ACC112 (cell line): Measurements from ENCODE around the gene RNF224.

Experiments used
- H2AFZ ChIP-seq: fragments of 200-600 bp; sonication (generic); one replicate; pipeline ENCODE4 v1.6.0; 2017; ENCODE audit warnings: antibody characterized with exemption, low read length; ENCODE audit not compliant: unreplicated experiment
- H3K27ac ChIP-seq: fragments of 200-600 bp; sonication (generic); 2 replicates; pipeline ENCODE4 v1.5.1; 2014; ENCODE audit warnings: low read depth, mild to moderate bottlenecking, antibody characterized with exemption, low read length, moderate library complexity
- H3K27me3 ChIP-seq: fragments of 200-600 bp; sonication (generic); 2 replicates; pipeline ENCODE4 v1.6.1; 2014; ENCODE audit warnings: mild to moderate bottlenecking, antibody characterized with exemption, low read length, moderate library complexity, mixed read lengths; ENCODE audit not compliant: insufficient read depth
- H3K36me3 ChIP-seq: fragments of 200-600 bp; sonication (generic); 2 replicates; pipeline ENCODE4 v1.6.1; 2016; ENCODE audit warnings: mild to moderate bottlenecking, antibody characterized with exemption, low read length, moderate library complexity, mixed read lengths; ENCODE audit not compliant: insufficient read depth
- H3K4me1 ChIP-seq: fragments of 200-600 bp; sonication (generic); one replicate; pipeline ENCODE4 v1.6.1; 2016; ENCODE audit warnings: low read length, mixed read lengths; ENCODE audit not compliant: insufficient read depth, unreplicated experiment, control insufficient read depth
- H3K4me3 ChIP-seq: fragments of 200-600 bp; sonication (generic); 2 replicates; pipeline ENCODE4 v1.5.1; 2014; ENCODE audit warnings: mild to moderate bottlenecking, low read depth, low read length
- H3K79me2 ChIP-seq: fragments of 200-600 bp; sonication (generic); one replicate; pipeline ENCODE4 v1.6.0; 2016; ENCODE audit warnings: low read length; ENCODE audit not compliant: control insufficient read depth, unreplicated experiment, insufficient read depth

Gene RNF224

DNA sequence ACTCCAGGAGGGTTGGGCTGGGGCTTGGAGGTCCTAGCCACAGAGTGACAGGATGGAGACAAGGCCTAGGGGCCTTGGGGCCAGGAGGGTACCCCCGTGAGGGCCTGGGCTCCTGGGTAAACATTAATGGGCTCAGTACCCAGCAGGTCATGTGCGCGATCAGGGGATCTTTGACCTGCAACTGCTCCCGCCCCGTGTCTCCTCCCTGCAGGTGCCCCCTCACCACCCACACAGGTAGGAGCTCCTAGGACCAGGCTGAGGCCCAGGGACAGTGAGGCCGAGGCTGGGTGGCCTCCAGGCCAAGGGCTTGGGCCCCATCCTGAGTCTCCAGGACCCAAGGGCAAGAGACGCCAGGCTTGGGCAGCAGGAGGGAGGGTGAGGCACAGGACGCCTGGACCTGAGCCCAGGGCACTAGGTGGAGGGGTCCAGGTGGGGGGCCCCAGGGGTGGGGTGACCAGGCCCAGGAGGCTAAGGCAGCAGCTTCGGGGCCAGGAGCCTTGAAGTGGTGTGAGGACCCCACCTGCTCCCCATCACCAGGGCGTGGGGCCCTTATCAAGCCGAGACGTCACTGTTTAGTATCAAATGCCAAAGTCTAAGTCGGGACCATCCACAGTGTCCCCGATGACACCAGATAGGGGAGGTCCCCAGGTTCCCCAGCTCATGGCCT lies 3.5 kb downstream of the RNF224 start, which contains the start of gene SLC34A3:
SLC34A3 (plus strand) TSS at position 197 of the 667 bp plus-strand sequence. CDS start 802 bp downstream, outside the sequence.
- Histone ChIP-seq H3K27ac (no peak within 1 kb of the TSS), H3K4me1 (peaks cover 8% of the 10 kb centered on the region)

DNA sequence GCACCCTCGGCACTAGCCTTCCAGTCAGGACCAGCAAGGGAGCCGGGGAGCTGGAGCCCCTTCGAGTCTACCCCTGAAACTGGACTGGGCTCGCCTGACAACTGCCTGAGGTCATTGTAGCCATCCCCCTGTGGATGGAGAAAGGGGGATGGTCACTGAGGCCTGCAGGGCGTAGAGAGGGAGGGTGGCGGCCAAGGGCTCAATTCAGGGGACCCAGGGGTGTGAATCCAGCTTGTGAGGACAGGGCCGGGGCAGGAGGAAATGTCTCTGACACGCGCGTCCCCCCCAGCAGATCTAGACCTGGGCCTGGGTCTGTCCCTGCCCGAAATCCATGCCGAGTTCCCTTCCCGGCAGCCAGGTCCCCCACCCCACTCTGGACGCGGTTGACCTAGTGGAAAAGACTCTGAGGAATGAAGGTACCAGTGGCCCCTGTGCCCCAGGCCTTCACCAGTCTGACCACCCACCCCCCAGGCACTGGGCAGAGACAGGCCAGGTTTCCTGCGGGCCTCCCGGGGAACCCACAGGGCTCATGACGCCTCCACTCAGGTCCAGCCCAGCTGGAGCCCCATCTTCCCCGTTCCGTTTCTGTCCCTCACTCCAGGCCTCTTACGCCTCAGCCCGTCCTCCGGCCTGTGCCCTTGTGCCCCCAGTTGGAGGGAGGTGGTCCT lies 4.2 kb downstream of the RNF224 start:
- no peaks in the 10 kb centered on the region for H3K27me3 ChIP-seq
- peaks cover 9% of the 10 kb centered on the region for H3K4me1 ChIP-seq
- H2AFZ ChIP-seq: no peak overlapping the region
- H3K36me3 ChIP-seq: no peaks in the 10 kb centered on the region
- H3K27ac ChIP-seq: no peak overlapping the region
- no peaks in the 10 kb centered on the region for H3K79me2 ChIP-seq
- H3K4me3 ChIP-seq: no peak overlapping the region

More for the DNA sequence above, 3.5 kb downstream of the RNF224 start, which contains the start of gene SLC34A3:
- H3K27me3 ChIP-seq: no peaks in the 10 kb centered on the region
- no peak within 1 kb of the TSS for H2AFZ ChIP-seq
- no peak within 1 kb of the TSS for H3K4me3 ChIP-seq
- H3K36me3 ChIP-seq: no peaks in the 10 kb centered on the region
- H3K79me2 ChIP-seq: no peaks in the 10 kb centered on the region

DNA sequence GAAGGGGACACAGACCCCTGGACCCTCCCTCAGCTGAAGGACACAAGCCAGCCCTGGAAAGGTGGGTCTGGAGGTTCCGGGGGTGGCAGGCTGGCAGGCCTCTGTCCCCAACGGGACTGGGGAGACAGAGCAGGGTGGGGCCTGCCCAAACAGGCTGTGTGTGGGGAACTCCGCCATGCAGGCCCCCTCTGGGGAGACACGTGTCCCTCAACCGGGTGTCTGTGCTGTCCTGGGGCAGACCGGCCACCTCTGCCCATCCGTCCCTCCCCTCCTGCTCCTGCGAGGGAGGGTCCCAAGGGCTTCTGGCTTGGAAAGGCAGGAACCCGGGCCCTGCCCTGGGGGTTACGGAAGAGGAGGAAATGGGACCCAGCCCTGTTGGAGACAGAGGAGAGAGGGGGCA lies 4.8 kb downstream of the RNF224 start:
- no peak overlapping the region for H3K4me3 ChIP-seq
- H3K79me2 ChIP-seq: no peaks in the 10 kb centered on the region
- H3K4me1 ChIP-seq: peaks cover 8% of the 10 kb centered on the region
- no peaks in the 10 kb centered on the region for H3K36me3 ChIP-seq
- H3K27ac ChIP-seq: no peak overlapping the region
- no peaks in the 10 kb centered on the region for H3K27me3 ChIP-seq
- no peak overlapping the region for H2AFZ ChIP-seq

DNA sequence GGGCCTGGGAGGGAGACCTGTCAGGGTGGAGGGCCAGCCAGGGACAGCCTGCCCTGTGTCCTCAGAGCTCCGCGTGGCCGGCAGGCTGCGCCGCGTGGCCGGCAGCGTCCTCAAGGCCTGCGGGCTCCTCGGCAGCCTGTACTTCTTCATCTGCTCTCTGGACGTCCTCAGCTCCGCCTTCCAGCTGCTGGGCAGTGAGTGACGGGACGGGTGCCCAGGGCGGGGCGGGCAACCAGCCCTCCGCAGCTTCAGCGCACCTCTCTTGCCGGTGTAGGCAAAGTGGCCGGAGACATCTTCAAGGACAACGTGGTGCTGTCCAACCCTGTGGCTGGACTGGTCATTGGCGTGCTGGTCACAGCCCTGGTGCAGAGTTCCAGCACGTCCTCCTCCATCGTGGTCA lies 5.2 kb downstream of the RNF224 start:
- H3K27ac ChIP-seq: no peak overlapping the region
- peaks cover 4% of the 10 kb centered on the region for H3K4me1 ChIP-seq
- H2AFZ ChIP-seq: no peak overlapping the region
- H3K79me2 ChIP-seq: peaks cover 2% of the 10 kb centered on the region
- H3K27me3 ChIP-seq: no peaks in the 10 kb centered on the region
- H3K4me3 ChIP-seq: no peak overlapping the region
- H3K36me3 ChIP-seq: no peaks in the 10 kb centered on the region

DNA sequence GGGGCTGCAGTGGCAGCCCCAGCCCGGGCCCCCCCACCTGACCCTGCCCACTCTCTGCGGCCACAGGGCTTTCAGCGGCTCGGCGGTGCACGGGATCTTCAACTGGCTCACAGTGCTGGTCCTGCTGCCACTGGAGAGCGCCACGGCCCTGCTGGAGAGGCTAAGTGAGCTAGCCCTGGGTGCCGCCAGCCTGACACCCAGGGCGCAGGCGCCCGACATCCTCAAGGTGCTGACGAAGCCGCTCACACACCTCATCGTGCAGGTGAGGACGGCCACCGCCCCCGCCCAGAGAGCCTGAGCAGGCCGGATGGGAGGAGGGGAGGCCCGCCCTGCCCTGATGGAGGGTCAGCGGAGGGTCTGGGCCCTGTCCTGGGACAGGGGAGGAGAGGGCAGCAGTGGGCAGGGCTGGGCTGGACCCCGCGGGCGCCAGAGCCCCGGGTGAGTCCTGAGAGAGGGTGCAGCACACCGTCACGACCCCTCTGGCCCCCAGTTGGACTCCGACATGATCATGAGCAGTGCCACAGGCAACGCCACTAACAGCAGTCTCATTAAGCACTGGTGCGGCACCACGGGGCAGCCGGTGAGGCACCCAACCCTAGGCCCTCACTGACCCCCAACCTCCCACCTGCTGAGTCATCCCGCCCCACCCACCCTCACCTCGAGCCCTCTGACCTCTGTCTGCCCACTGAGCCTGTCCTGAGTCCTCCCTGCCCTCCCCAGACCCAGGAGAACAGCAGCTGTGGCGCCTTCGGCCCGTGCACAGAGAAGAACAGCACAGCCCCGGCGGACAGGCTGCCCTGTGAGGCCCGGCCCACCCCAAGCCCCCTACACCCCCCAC lies 6.1 kb downstream of the RNF224 start:
- H3K36me3 ChIP-seq: no peaks in the 10 kb centered on the region
- H3K79me2 ChIP-seq: peaks cover 5% of the 10 kb centered on the region
- no peaks in the 10 kb centered on the region for H3K27me3 ChIP-seq
- H3K4me1 ChIP-seq: peaks cover 7% of the 10 kb centered on the region
- H3K4me3 ChIP-seq: no peak overlapping the region
- no peak overlapping the region for H3K27ac ChIP-seq
- no peak overlapping the region for H2AFZ ChIP-seq

DNA sequence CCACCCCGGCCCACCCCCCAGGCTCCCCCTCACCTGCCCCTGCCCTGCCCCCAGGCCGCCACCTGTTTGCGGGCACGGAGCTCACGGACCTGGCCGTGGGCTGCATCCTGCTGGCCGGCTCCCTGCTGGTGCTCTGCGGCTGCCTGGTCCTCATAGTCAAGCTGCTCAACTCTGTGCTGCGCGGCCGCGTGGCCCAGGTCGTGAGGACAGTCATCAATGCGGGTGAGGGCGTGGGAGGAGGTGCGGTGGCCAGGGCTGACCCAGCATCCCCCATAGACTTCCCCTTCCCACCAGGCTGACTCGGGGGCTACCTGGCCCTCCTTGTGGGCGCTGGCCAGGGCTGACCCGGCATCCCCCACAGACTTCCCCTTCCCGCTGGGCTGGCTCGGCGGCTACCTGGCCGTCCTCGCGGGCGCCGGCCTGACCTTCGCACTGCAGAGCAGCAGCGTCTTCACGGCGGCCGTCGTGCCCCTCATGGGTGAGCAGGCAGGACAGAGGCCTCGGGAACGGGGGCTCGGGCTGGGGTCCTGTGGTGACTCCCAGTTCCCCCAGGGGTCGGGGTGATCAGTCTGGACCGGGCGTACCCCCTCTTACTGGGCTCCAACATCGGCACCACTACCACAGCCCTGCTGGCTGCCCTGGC lies 6.9 kb downstream of the RNF224 start:
- Histone ChIP-seq H3K27me3 (no peaks in the 10 kb centered on the region), H3K4me1 (peaks cover 14% of the 10 kb centered on the region), H3K27ac (no peak overlapping the region), H3K36me3 (no peaks in the 10 kb centered on the region), H3K4me3 (no peak overlapping the region), H2AFZ (no peak overlapping the region), H3K79me2 (peaks cover 13% of the 10 kb centered on the region)

DNA sequence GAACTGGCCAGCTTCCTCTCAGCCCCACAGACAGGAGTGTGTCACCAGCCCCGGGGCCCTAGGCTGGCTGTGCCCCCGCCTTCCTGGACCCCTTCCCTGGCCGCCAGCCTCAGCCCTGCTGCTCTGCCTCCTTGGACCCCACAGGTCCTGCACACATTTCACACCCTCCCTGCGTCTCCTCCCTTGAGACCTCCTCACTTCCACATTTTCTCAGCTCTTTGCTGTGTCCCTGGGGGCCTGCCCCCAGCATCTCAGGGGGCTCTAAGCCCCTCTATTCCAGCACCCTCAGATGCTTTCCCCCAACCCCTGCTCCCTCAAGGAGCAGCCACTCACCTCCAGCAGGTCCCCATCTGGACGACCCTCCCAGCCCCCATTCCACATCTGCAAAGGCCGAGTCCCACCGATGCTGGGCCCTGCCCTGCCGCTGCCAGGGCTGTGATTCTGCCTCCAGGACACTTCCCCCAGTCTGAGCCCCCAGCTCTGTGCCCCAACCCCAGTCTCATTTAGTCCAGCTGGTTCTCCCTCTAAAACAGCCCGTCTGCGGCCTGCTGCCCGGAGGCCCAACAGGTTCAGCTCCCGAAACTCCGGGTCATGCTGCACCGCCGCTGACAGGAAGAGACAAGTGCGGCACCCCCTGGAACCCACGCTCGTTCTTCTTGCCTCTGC lies 7.6 kb downstream of the RNF224 start:
- H3K79me2 ChIP-seq: peaks cover 13% of the 10 kb centered on the region
- H3K27me3 ChIP-seq: no peaks in the 10 kb centered on the region
- H3K4me3 ChIP-seq: no peak overlapping the region
- peaks cover 14% of the 10 kb centered on the region for H3K4me1 ChIP-seq
- H3K36me3 ChIP-seq: no peaks in the 10 kb centered on the region
- H3K27ac ChIP-seq: no peak overlapping the region
- H2AFZ ChIP-seq: no peak overlapping the region

DNA sequence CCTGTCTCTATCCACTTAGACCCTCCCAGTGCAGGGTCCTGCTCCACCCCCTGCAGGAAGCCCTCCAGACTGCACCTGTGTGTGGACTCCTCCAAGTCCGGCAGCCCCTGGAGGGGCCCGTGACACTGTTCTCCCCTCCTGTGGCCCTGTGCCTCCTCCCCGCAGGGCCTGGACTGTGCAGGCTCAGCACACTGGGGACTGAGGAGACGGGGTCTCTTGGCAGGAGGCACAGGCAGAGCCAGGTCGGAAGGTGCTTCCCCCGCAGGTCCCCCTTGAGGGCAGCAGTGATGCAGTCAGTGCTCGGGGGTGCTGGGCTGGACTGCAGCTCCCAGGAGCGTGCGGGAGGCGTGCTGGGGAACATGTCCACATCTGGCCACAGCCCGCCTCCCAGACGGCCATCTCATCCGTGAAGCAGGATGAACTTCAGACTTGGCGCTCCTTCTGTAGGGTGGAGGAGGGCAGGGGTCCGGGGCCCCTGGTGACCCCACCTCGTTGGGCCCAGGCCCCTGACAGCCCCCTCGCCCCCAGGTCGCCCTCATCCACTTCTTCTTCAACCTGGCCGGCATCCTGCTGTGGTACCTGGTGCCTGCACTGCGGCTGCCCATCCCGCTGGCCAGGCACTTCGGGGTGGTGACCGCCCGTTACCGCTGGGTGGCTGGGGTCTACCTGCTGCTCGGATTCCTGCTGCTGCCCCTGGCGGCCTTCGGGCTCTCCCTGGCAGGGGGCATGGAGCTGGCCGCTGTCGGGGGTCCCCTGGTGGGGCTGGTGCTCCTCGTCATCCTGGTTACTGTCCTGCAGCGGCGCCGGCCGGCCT lies 8.3 kb downstream of the RNF224 start:
- peaks cover 13% of the 10 kb centered on the region for H3K79me2 ChIP-seq
- H3K27ac ChIP-seq: no peak overlapping the region
- no peak overlapping the region for H3K4me3 ChIP-seq
- no peaks in the 10 kb centered on the region for H3K27me3 ChIP-seq
- no peaks in the 10 kb centered on the region for H3K36me3 ChIP-seq
- H3K4me1 ChIP-seq: peaks cover 14% of the 10 kb centered on the region
- no peak overlapping the region for H2AFZ ChIP-seq

DNA sequence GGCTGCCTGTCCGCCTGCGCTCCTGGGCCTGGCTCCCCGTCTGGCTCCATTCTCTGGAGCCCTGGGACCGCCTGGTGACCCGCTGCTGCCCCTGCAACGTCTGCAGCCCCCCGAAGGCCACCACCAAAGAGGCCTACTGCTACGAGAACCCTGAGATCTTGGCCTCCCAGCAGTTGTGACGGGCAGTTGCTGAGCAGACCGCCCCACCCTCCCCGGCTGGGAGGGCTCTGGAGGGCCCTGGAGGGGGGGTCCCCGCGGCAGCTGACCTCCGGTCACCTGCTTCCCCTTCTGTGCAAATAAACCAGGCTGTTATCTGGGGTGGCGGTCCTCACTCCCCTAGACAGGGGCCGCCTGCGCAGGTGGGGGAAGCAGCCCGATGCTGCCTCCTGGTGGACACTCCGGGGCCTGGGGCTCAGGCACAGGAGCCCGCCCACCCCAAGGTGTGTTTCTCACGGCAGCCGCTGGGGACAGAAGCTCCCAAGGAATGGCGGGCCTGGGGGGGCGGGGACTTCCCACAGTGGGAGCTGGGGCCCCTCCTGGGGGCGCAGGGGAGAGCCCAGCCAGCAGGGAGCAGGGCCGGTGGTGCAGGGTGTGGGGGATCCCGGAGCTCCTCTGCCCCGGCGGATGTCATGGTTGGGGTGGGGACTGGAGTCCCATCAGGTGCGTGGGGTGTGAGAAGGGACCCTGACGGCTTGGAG lies 9.1 kb downstream of the RNF224 start:
- Histone ChIP-seq H3K27me3 (no peaks in the 10 kb centered on the region), H3K4me3 (no peak overlapping the region), H3K4me1 (peaks cover 14% of the 10 kb centered on the region), H2AFZ (no peak overlapping the region), H3K27ac (no peak overlapping the region), H3K36me3 (no peaks in the 10 kb centered on the region), H3K79me2 (peaks cover 13% of the 10 kb centered on the region)
